ENCODE measurements around the gene MSI1.

GRCh38 chr12:120323772-120324171, 45.2 kb downstream of the MSI1 start:
- TF ChIP-seq, protein P1, sequence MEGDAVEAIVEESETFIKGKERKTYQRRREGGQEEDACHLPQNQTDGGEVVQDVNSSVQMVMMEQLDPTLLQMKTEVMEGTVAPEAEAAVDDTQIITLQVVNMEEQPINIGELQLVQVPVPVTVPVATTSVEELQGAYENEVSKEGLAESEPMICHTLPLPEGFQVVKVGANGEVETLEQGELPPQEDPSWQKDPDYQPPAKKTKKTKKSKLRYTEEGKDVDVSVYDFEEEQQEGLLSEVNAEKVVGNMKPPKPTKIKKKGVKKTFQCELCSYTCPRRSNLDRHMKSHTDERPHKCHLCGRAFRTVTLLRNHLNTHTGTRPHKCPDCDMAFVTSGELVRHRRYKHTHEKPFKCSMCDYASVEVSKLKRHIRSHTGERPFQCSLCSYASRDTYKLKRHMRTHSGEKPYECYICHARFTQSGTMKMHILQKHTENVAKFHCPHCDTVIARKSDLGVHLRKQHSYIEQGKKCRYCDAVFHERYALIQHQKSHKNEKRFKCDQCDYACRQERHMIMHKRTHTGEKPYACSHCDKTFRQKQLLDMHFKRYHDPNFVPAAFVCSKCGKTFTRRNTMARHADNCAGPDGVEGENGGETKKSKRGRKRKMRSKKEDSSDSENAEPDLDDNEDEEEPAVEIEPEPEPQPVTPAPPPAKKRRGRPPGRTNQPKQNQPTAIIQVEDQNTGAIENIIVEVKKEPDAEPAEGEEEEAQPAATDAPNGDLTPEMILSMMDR (conservative IDR thresholded peaks at IDR 0.05; ENCODE audit: low read length): no peak
- TF ChIP-seq EZH2phosphoT487 (IDR thresholded peaks at IDR 0.05; ENCODE audit: borderline replicate concordance, low read depth, low read length): no peak

Measured in OCI-LY7 (cell line).